HG03103 (cell line): Measurements from ENCODE around the gene ADAM8.
"Not testable (repeated sequence)": the region's sequence is repeated elsewhere in the genome, so short reads cannot be mapped to it uniquely, and the experiment has no call there.

Experiments
- ATAC-seq: cut with Tn5 transposase; IDR thresholded peaks from one replicate; pipeline ENCODE4 v1.9.1; 2021; ENCODE audit warnings: low read depth; ENCODE audit not compliant: unreplicated experiment

Gene ADAM8

GRCh38 chr10:133276435-133277201 is at the start of gene ADAM8:
Gene ADAM8, minus strand, starts transcription at chr10:133276868. Its CDS starts 51 bp downstream, at chr10:133276817.
- ATAC-seq = peak; percentile 41

GRCh38 chr10:133326223-133326551 is 49.5 kb upstream of the ADAM8 start:
- ATAC-seq = no peak

GRCh38 chr10:133325440-133326222 is 49.0 kb upstream of the ADAM8 start:
- no peak for ATAC-seq

GRCh38 chr10:133324857-133325260 is 48.2 kb upstream of the ADAM8 start:
- ATAC-seq = no peak

- ATAC-seq = no peak
These were observed 47.6 kb upstream of the ADAM8 start for GRCh38 chr10:133324198-133324792.

- ATAC-seq = not testable (repeated sequence)
These were observed 45.5 kb upstream of the ADAM8 start for GRCh38 chr10:133322064-133322709.

GRCh38 chr10:133320852-133321422 is 44.3 kb upstream of the ADAM8 start:
- ATAC-seq = not testable (repeated sequence)

GRCh38 chr10:133318494-133319127 is 41.9 kb upstream of the ADAM8 start:
- ATAC-seq = peak; percentile 87

- no peak for ATAC-seq
These were observed 40.1 kb upstream of the ADAM8 start for GRCh38 chr10:133316732-133317131.

GRCh38 chr10:133316266-133316665 is 39.6 kb upstream of the ADAM8 start:
- ATAC-seq = no peak

GRCh38 chr10:133315847-133316246 is 39.2 kb upstream of the ADAM8 start:
- no peak for ATAC-seq

GRCh38 chr10:133314911-133315310 is 38.2 kb upstream of the ADAM8 start:
- ATAC-seq = no peak

- no peak for ATAC-seq
These were observed 36.5 kb upstream of the ADAM8 start for GRCh38 chr10:133313192-133313591.

GRCh38 chr10:133312769-133313145 is 36.1 kb upstream of the ADAM8 start:
- no peak for ATAC-seq

GRCh38 chr10:133312016-133312768 is 35.5 kb upstream of the ADAM8 start:
- ATAC-seq = no peak

GRCh38 chr10:133311570-133311969 is 34.9 kb upstream of the ADAM8 start:
- no peak for ATAC-seq

- ATAC-seq = no peak
These were observed 34.1 kb upstream of the ADAM8 start for GRCh38 chr10:133310789-133311188.

GRCh38 chr10:133310399-133310755 is 33.7 kb upstream of the ADAM8 start:
- ATAC-seq = no peak

GRCh38 chr10:133309720-133310398 is 33.2 kb upstream of the ADAM8 start:
- ATAC-seq = no peak
